ENCODE data around the gene ELOVL6.

DNA sequence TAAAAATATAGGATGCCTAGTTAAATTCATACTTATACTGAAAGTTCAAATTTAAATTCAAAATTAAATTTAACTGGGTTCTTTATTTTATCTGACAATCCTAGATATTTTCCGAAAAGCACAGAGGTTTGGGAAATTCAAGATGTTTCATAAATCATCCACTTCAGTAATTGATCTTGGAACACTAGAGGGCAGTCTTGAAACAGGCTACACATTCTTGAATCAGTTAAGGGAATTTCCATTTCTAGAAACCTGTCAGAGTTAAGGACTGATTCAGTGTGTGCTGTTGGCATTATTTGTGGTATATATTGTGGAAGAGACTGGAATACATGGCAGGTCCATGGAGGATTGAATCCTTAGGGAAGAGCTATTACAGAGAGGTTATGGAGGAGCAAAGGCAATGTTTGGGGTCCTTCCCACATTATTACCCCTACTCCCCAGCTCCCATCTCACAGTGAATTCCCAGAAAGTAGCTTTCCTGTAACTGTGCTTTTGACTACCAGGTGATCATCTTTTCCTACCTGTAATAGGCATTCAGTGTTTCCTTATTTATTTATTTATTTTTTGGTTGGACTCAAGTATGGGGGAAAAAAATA lies 192.9 kb downstream of the ELOVL6 start:
- TF ChIP-seq CTCF (IDR thresholded peaks at IDR 0.05): peak; percentile 45 to 77 (median 62)
- no peak for TF ChIP-seq POLR2A (IDR thresholded peaks at IDR 0.05)
